Activated CD4-positive, alpha-beta T cell treated with anti-CD3 and anti-CD28 coated beads, Interleukin-2, amount 10 ng/mL, durations not matched to agents 24 days and 14 days (primary cell): ENCODE results near the gene AVPR2. TPM values are rescaled to one million over a fixed set of nuclear protein-coding genes. Genes with fewer than 3 reads are reported as not detected.

Experiments
- DNase-seq: peaks from one replicate; pipeline ENCODE4 v3.0.0; 2022
- H3K27ac Mint-ChIP-seq: one replicate; pipeline ENCODE4 v1.8.0; 2022; ENCODE audit warnings: mild to moderate bottlenecking, mixed read lengths
- H3K27me3 Mint-ChIP-seq: one replicate; pipeline ENCODE4 v1.8.0; 2022; ENCODE audit warnings: mixed read lengths
- H3K36me3 Mint-ChIP-seq: one replicate; pipeline ENCODE4 v1.8.0; 2022; ENCODE audit warnings: low read depth, mild to moderate bottlenecking, mixed read lengths
- H3K4me1 Mint-ChIP-seq: one replicate; pipeline ENCODE4 v1.8.0; 2021; ENCODE audit warnings: mixed read lengths
- H3K4me3 Mint-ChIP-seq: one replicate; pipeline ENCODE4 v1.8.0; 2022; ENCODE audit warnings: mild to moderate bottlenecking, moderate library complexity, mixed read lengths
- H3K9me3 Mint-ChIP-seq: one replicate; pipeline ENCODE4 v1.8.0; 2021; ENCODE audit warnings: mixed read lengths
- intact Hi-C: fragments of 100-400 bp; cut with micrococcal nuclease; formaldehyde crosslinking; loops from one replicate; pipeline ENCODE4 v1.15.1; 2023
- total RNA-seq: library from RNA; stranded (reverse); gene quantifications from 2 replicates; pipeline ENCODE4 v1.2.3, GENCODE V29; 2022

AVPR2 gene
- total RNA-seq, 1 donor from 2014 or later: not detected

- no peaks in the 10 kb centered on the region for H3K36me3 Mint-ChIP-seq
- H3K4me1 Mint-ChIP-seq: peaks cover 2% of the 10 kb centered on the region
- H3K4me3 Mint-ChIP-seq: peak overlapping the region; percentile 57
- peaks cover 26% of the 10 kb centered on the region for H3K27me3 Mint-ChIP-seq
- H3K27ac Mint-ChIP-seq: no peak overlapping the region
- intact Hi-C loops: no loop called here
- peak; percentile 66 for DNase-seq
- H3K9me3 Mint-ChIP-seq: no peaks in the 10 kb centered on the region
These were observed 19.2 kb upstream of the AVPR2 start for GRCh38 chrX:153885208-153885787.

GRCh38 chrX:153885968-153886903, 18.2 kb upstream of the AVPR2 start, which contains the start of gene L1CAM:
L1CAM (minus strand) TSS chrX:153886173; CDS start chrX:153875836, 10,337 bp downstream.
- Mint-ChIP-seq H3K4me3 (peak within 1 kb of the TSS; percentile 57), H3K27me3 (peaks cover 26% of the 10 kb centered on the region), H3K36me3 (no peaks in the 10 kb centered on the region), H3K4me1 (peaks cover 2% of the 10 kb centered on the region), H3K27ac (no peak within 1 kb of the TSS), H3K9me3 (no peaks in the 10 kb centered on the region)
- intact Hi-C loops: no loop called here
- peak; percentile 70 for DNase-seq

- DNase-seq: no peak
- H3K4me1 Mint-ChIP-seq: peaks cover 2% of the 10 kb centered on the region
- H3K4me3 Mint-ChIP-seq: peak overlapping the region; percentile 51
- H3K9me3 Mint-ChIP-seq: no peaks in the 10 kb centered on the region
- intact Hi-C loops: no loop called here
- H3K27ac Mint-ChIP-seq: no peak overlapping the region
- no peaks in the 10 kb centered on the region for H3K36me3 Mint-ChIP-seq
- H3K27me3 Mint-ChIP-seq: peaks cover 26% of the 10 kb centered on the region
These were observed 17.6 kb upstream of the AVPR2 start for GRCh38 chrX:153886915-153887314.

- Mint-ChIP-seq H3K36me3 (no peaks in the 10 kb centered on the region), H3K4me1 (no peaks in the 10 kb centered on the region), H3K27ac (no peak overlapping the region), H3K4me3 (peak overlapping the region; percentile 30), H3K27me3 (peaks cover 27% of the 10 kb centered on the region), H3K9me3 (no peaks in the 10 kb centered on the region)
- no peak for DNase-seq
- intact Hi-C loops: no loop called here
These were observed 17.1 kb upstream of the AVPR2 start for GRCh38 chrX:153887385-153887784.

GRCh38 chrX:153888344-153888743, 16.1 kb upstream of the AVPR2 start:
- H3K4me1 Mint-ChIP-seq: no peaks in the 10 kb centered on the region
- no peak overlapping the region for H3K27ac Mint-ChIP-seq
- peaks cover 27% of the 10 kb centered on the region for H3K27me3 Mint-ChIP-seq
- no peaks in the 10 kb centered on the region for H3K9me3 Mint-ChIP-seq
- intact Hi-C loops: no loop called here
- H3K4me3 Mint-ChIP-seq: no peak overlapping the region
- no peak for DNase-seq
- no peaks in the 10 kb centered on the region for H3K36me3 Mint-ChIP-seq

- H3K27me3 Mint-ChIP-seq: peaks cover 28% of the 10 kb centered on the region
- intact Hi-C loops: no loop called here
- no peak overlapping the region for H3K27ac Mint-ChIP-seq
- DNase-seq: no peak
- no peaks in the 10 kb centered on the region for H3K4me1 Mint-ChIP-seq
- no peaks in the 10 kb centered on the region for H3K36me3 Mint-ChIP-seq
- no peak overlapping the region for H3K4me3 Mint-ChIP-seq
- H3K9me3 Mint-ChIP-seq: no peaks in the 10 kb centered on the region
These were observed 15.3 kb upstream of the AVPR2 start for GRCh38 chrX:153889123-153889522.

GRCh38 chrX:153897899-153898298, 6.6 kb upstream of the AVPR2 start:
- intact Hi-C loops: no loop called here
- Mint-ChIP-seq H3K4me3 (no peak overlapping the region), H3K9me3 (no peaks in the 10 kb centered on the region), H3K4me1 (peaks cover 17% of the 10 kb centered on the region), H3K27me3 (peaks cover 6% of the 10 kb centered on the region), H3K36me3 (no peaks in the 10 kb centered on the region), H3K27ac (no peak overlapping the region)
- DNase-seq: no peak

GRCh38 chrX:153900831-153901752, 3.4 kb upstream of the AVPR2 start:
- peak overlapping the region; percentile 74 for H3K4me3 Mint-ChIP-seq
- DNase-seq: peak; percentile 88
- no peaks in the 10 kb centered on the region for H3K9me3 Mint-ChIP-seq
- intact Hi-C loops: no loop called here
- peak overlapping the region; percentile 82 for H3K27ac Mint-ChIP-seq
- H3K27me3 Mint-ChIP-seq: peaks cover 4% of the 10 kb centered on the region
- peaks cover 2% of the 10 kb centered on the region for H3K36me3 Mint-ChIP-seq
- H3K4me1 Mint-ChIP-seq: peaks cover 26% of the 10 kb centered on the region

- intact Hi-C loops: no loop called here
- Mint-ChIP-seq H3K9me3 (no peaks in the 10 kb centered on the region), H3K36me3 (peaks cover 2% of the 10 kb centered on the region), H3K4me1 (peaks cover 24% of the 10 kb centered on the region), H3K27me3 (peaks cover 4% of the 10 kb centered on the region), H3K27ac (peak overlapping the region; percentile 62), H3K4me3 (peak overlapping the region; percentile 74)
- no peak for DNase-seq
These were observed 2.7 kb upstream of the AVPR2 start for GRCh38 chrX:153901753-153902140.

- Mint-ChIP-seq H3K27me3 (peaks cover 4% of the 10 kb centered on the region), H3K9me3 (no peaks in the 10 kb centered on the region), H3K36me3 (peaks cover 2% of the 10 kb centered on the region), H3K4me3 (no peak overlapping the region), H3K27ac (no peak overlapping the region), H3K4me1 (peaks cover 24% of the 10 kb centered on the region)
- intact Hi-C loops: no loop called here
- no peak for DNase-seq
These were observed 2.1 kb upstream of the AVPR2 start for GRCh38 chrX:153902385-153902784.

GRCh38 chrX:153903238-153903980, 1.1 kb upstream of the AVPR2 start:
- Mint-ChIP-seq H3K4me3 (peak overlapping the region; percentile 26), H3K27ac (peak overlapping the region; percentile 22)
- intact Hi-C loops: no loop called here

GRCh38 chrX:153905481-153906095, 1.1 kb downstream of the AVPR2 start:
- peaks cover 4% of the 10 kb centered on the region for H3K36me3 Mint-ChIP-seq
- no peaks in the 10 kb centered on the region for H3K27me3 Mint-ChIP-seq
- H3K4me3 Mint-ChIP-seq: no peak overlapping the region
- intact Hi-C loops: no loop called here
- no peak for DNase-seq
- H3K27ac Mint-ChIP-seq: no peak overlapping the region
- H3K9me3 Mint-ChIP-seq: no peaks in the 10 kb centered on the region
- peaks cover 22% of the 10 kb centered on the region for H3K4me1 Mint-ChIP-seq

More at GRCh38 chrX:153903238-153903980, 1.1 kb upstream of the AVPR2 start:
- H3K9me3 Mint-ChIP-seq: no peaks in the 10 kb centered on the region
- H3K36me3 Mint-ChIP-seq: peaks cover 4% of the 10 kb centered on the region
- no peak for DNase-seq
- H3K27me3 Mint-ChIP-seq: peaks cover under 1% of the 10 kb centered on the region
- peaks cover 22% of the 10 kb centered on the region for H3K4me1 Mint-ChIP-seq
